Measurements from ENCODE around the gene PPP1R17.

The PPP1R17 gene

DNA sequence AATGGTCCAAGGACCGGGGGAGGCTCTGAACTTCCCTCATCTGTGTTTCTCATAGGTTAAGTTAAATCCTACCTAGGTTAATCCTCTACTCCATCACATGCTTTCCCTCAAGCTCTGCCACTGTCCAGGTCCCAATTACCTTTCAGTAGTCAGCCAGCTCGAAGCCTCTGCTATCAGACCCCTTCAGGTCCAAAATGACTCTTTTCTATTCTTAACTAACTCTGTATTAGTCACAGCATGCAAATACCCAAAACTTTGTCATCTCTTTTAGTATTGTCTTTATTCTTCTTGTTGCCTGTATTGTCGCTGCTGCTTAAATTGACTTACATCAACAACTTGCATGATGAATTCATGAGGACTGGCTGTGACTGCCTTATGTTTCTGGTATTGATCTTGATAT lies 15.3 kb downstream of the PPP1R17 start:
- no peak for DNase-seq (ENCODE audit: low read depth)

GRCh38 chr7:31705377-31705776 lies 18.4 kb downstream of the PPP1R17 start:
- DNase-seq (ENCODE audit: low read depth), result no peak

- no peak for DNase-seq (ENCODE audit: low read depth)
Measured at GRCh38 chr7:31707089-31707488, 20.1 kb downstream of the PPP1R17 start.

GRCh38 chr7:31710171-31710570 lies 23.2 kb downstream of the PPP1R17 start:
- DNase-seq (ENCODE audit: low read depth), result no peak

- no peak for DNase-seq (ENCODE audit: low read depth)
Measured at GRCh38 chr7:31716355-31716754, 29.3 kb downstream of the PPP1R17 start.

DNA sequence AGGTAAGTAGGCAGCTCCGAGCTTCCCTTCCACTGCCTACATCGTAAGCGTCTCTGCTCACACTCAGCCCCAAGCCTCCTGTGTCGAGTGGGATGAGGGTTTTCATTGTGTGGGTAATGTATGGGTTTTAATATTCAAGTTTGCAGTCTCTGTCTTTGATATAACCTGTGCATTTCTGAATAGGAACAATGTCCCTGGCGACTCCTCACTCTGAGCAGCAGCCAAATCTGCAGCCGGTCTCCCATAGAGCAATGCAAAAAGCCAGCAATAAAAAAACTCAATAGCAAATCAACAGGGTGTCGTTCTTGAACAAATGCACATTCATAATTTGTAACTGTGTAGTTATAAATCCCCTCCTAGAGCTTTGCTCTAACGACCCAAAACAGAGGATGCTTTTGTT lies 33.4 kb downstream of the PPP1R17 start:
- no peak for DNase-seq (ENCODE audit: low read depth)

DNA sequence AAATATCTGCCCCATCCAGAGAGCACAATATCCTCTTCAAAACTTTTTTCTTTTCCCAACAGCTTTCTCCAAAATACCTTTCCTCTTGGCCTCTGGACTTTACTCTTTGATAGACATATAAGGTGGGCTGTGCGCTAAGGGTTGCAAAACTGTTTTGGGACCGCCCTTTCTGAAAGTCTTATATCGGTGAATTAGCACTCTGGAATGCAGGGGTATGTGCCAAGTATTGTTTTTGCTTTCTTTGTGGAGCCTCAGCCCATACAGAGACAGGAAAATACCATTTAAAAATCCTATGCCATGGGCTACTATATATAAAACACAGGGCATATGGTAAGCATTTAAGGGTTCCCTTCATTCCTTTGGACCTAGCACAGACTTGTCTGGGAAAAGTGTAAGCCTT lies 37.7 kb downstream of the PPP1R17 start:
- no peak for DNase-seq (ENCODE audit: low read depth)

DNA sequence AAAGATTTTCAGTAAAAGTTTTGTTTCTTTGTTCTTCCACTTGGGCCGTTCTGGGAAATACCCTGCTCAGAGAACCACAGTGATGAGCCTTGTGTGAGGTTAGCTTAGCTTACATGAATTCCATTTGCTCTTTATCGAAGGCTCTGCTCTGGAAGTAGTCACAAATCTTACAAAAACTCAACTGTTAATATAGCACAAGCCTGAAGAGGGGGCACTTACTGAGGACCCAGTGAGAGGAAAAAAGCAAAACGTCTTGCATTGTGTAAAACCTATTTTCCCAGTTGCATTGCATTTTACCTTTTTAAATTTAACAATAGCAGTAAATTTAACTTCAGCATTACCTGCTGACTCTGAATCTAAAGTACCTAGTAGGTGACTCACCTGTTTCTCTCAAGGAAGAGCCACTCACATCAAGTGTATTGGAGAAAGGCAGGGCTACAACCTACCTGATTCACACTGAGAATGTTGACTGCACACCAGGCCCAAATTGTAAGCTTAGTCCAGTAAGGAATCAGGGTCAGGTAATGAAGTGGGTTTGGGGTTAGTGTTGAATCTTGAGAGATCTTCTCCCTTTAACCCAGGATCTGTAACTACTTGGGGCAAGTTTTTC lies 42.3 kb downstream of the PPP1R17 start:
- DNase-seq (ENCODE audit: low read depth), result no peak

GRCh38 chr7:31734456-31734855 lies 47.4 kb downstream of the PPP1R17 start:
- DNase-seq (ENCODE audit: low read depth), result no peak

- no peak for DNase-seq (ENCODE audit: low read depth)
Measured at GRCh38 chr7:31735991-31736982, 49.3 kb downstream of the PPP1R17 start.

- no peak for DNase-seq (ENCODE audit: low read depth)
Measured at GRCh38 chr7:31741852-31742251, 54.8 kb downstream of the PPP1R17 start.

GRCh38 chr7:31744294-31744874 lies 57.4 kb downstream of the PPP1R17 start:
- DNase-seq (ENCODE audit: low read depth), result no peak

- no peak for DNase-seq (ENCODE audit: low read depth)
Measured at GRCh38 chr7:31747553-31747952, 60.5 kb downstream of the PPP1R17 start.

DNA sequence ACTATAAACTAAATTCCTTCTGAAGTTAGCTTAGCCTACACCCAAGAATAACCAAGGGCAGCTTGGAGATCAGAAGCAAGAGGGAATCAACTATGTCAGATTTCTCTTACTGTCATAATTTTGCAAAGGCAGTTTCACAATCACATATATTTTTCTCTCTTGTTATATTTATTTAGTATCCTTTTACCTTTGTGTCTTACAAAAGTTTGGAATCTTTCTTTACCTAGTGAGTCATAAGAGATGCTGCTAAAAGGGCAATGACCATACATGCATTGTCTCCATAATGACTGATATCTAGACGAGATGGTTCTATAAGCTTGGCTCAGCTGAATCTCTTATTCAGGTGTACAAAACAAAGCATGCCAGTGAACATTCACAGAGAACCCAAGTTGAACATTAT lies 61.1 kb downstream of the PPP1R17 start:
- DNase-seq (ENCODE audit: low read depth), result no peak

DNA sequence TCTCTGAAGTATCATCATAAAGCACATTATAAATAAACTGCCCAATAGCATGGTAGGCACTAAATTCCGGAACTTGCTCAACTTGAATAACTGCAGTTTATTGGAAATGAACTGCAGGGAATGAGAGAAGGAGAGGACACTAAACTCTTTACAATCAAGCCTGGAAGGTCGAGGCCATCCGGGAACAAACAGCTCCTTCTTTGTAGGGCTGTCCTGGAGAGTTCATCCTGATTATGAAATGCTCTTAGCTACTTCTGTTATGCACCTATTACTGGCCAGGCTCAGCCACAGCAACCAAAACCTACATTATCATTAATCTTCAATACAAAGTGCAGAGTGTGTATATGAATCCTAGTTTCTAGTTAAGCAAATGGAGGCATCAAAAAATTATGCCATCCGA lies 64.7 kb downstream of the PPP1R17 start:
- no peak for DNase-seq (ENCODE audit: low read depth)
